ENCODE data around the gene MAMDC4.

DNA sequence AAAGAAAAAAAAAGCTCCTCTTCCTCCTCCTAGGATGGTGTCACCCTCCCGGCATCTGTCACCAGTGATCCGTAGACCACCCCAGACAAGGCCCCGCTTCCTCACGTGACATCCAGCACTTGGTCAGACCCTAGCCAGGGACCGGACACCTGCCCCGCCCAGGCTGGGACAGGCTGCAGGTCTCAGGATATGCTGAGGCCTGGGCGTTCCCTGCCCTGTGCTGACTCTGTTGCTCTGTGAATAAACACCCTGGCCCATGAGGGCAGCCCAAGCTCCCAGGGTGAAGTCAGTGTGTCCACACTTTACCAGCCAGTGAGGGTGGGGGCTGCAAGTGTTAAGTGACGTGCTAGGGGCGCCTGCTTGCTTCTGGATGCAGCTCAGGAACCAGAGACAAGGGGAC, 8.4 kb downstream of the MAMDC4 start:
- TF ChIP-seq, protein P1, sequence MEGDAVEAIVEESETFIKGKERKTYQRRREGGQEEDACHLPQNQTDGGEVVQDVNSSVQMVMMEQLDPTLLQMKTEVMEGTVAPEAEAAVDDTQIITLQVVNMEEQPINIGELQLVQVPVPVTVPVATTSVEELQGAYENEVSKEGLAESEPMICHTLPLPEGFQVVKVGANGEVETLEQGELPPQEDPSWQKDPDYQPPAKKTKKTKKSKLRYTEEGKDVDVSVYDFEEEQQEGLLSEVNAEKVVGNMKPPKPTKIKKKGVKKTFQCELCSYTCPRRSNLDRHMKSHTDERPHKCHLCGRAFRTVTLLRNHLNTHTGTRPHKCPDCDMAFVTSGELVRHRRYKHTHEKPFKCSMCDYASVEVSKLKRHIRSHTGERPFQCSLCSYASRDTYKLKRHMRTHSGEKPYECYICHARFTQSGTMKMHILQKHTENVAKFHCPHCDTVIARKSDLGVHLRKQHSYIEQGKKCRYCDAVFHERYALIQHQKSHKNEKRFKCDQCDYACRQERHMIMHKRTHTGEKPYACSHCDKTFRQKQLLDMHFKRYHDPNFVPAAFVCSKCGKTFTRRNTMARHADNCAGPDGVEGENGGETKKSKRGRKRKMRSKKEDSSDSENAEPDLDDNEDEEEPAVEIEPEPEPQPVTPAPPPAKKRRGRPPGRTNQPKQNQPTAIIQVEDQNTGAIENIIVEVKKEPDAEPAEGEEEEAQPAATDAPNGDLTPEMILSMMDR (IDR thresholded peaks at IDR 0.05) = no peak
- TF ChIP-seq POLR2A (IDR thresholded peaks at IDR 0.05) = no peak
